OCI-LY7 (cell line): ENCODE data around the gene TPCN2.

Experiments used
- CTCF ChIP-seq: fragments of 200-600 bp; sonication (generic); conservative IDR thresholded peaks from 2 replicates; pipeline ENCODE4 v1.5.1; 2014; ENCODE audit warnings: mild to moderate bottlenecking, antibody characterized with exemption, low read length, moderate library complexity, mixed read lengths
- EZH2phosphoT487 ChIP-seq: fragments of 200-600 bp; sonication (generic); IDR thresholded peaks from 2 replicates; pipeline ENCODE4 v1.6.1; 2018; ENCODE audit warnings: low read depth, borderline replicate concordance, mild to moderate bottlenecking, mixed run types, antibody characterized with exemption, low read length, moderate library complexity, mixed read lengths

DNA sequence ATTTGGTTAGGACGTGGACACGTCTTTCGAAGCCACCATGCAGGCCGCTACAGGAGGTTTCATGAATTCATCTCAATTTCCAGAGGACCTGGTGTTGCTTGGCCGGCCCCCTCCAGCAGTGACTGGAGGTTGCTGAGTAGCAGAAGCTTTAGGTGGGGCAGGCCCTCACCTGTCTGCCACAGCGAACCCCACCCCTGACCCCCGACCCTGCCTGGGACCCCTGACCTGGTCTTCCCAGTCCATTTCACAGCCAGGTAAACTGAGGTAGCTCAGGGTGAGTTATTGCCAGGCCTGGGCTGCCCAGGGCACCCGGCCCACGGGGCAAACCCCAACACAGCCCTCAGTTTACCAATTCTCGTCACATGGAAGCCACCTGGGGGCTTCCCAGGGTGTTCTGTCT is 67.9 kb downstream of the TPCN2 start:
- TF ChIP-seq CTCF (no peak), EZH2phosphoT487 (no peak)
